Cerebellar nuclear complex (tissue), 1 donor: ENCODE results near the gene ARL2BP.

ENCODE experiments used
- DNase-seq, 2 experiments: peaks; one replicate each; lab custom pipeline; 2025; lab: John Stamatoyannopoulos, UW

ARL2BP gene

GRCh38 chr16:57283214-57283958 is 38.3 kb downstream of the ARL2BP start:
- no peak for DNase-seq

GRCh38 chr16:57283959-57284208 is 38.8 kb downstream of the ARL2BP start:
- no peak for DNase-seq

GRCh38 chr16:57284209-57284951 is 39.3 kb downstream of the ARL2BP start, which contains the start of gene PLLP:
PLLP (minus strand) TSS chr16:57284672; CDS start chr16:57284540, 132 bp downstream.
- DNase-seq, result no peak

GRCh38 chr16:57284952-57285363 is 39.9 kb downstream of the ARL2BP start:
- DNase-seq, result no peak

GRCh38 chr16:57285379-57285778 is 40.3 kb downstream of the ARL2BP start:
- DNase-seq, result no peak

- no peak for DNase-seq
Observed at GRCh38 chr16:57289391-57290257, 44.6 kb downstream of the ARL2BP start.

- DNase-seq, result no peak
Observed at GRCh38 chr16:57297856-57298255, 52.8 kb downstream of the ARL2BP start.

GRCh38 chr16:57299009-57299718 is 54.1 kb downstream of the ARL2BP start:
- DNase-seq, result no peak

GRCh38 chr16:57299719-57300386 is 54.8 kb downstream of the ARL2BP start:
- DNase-seq, result peak; percentile 61 to 62

- DNase-seq, result peak; percentile 89 to 97
Observed at GRCh38 chr16:57300387-57301125, 55.5 kb downstream of the ARL2BP start.

- DNase-seq, result no peak
Observed at GRCh38 chr16:57301126-57301817, 56.2 kb downstream of the ARL2BP start.
